NCI-H526 (cell line): ENCODE results near the gene CNDP1.

Source experiments
- DNase-seq, 2 experiments: peaks; one replicate each; lab custom pipeline; 2025; lab: John Stamatoyannopoulos, UW

CNDP1 gene

DNA sequence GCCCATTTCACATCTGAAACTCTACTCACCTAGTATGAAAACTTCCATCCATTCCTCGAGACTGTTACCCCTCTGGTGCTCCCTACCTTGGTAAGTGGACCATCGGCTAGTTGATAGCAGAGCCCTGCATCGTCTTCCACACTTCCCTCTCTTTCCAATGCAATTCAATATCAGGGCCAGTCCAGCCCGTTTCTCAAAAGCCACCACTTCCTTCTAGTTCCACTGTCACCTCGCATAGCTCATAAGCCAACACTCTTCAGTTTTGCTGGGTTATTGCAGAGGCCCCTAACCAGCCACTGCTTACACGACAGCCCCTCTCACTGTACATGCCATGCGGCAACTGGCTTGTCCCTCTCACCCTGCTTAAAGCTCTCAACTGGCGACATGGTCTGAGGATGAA is 53.1 kb downstream of the CNDP1 start:
- DNase-seq = no peak

DNA sequence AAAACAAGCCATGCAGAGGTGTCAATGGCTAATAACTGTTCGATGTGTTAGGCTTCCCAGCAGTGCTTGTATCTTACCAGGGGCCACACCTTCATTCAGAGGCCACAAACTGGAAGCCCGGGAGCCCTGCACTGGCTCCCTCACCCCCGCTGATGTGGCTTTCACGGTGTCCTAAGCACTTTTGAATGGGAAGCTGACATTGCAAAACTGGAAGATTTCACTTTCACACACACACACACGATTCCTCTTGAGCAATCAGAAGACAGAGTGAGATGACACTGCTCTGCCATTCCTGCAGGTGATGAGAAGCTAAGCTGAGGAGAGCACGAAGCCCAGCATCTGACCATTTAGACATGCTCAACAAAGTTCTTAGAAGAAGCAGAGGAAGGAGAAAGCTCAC is 54.7 kb downstream of the CNDP1 start:
- DNase-seq = no peak

DNA sequence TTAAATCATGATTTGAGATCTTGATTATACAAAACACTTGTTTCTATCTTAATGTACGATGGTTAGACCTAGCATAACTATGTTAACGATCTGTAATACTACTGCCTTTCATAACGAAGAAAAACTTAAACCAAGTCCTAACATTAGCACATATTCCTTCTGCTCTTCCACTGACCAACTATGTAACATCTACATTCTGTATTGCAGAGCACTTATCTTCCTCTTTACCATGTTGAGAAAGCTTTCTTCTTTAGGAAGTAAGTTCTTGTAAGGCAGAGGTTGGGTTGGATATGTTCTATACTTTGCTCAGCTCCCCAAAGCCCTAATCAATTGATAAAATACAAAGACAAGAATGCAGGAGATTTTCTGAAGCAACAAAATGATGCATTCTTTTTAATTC is 55.5 kb downstream of the CNDP1 start:
- no peak for DNase-seq

- no peak for DNase-seq
These were observed 56.4 kb downstream of the CNDP1 start for GRCh38 chr18:74590671-74591070.

GRCh38 chr18:74595431-74595830 is 61.1 kb downstream of the CNDP1 start:
- no peak for DNase-seq

DNA sequence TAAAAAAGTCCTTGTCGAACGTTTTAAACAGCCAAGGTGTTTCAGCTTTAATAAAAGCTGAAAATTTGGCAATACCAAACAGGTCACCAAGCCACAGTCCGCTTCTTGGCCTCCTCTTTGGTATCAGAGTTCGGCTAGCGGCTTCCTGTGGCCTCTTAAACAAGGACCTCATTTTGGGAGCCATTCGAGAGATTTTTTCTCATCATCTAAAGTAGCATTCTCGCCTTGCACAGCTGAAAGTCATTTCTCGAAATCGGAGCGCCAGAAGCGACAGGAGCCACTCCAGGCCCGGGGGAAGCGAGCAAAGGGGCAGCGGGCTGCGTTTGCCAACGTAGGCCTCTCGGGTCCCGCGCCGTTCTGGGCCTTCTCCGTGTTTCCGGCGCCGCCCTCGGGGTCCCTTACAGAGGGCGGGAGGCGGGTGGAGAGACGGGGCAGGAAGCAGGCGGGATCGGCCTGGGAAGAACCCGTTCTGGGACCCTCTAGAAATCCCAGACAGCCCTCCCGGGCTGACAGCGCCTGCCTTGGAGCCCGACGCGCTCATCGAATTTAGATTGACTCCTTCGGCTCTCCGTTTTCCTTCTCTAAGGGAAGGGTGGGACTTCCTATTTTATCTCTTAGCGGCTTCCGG is 62.8 kb downstream of the CNDP1 start:
- DNase-seq = peak; percentile 38 to 71

DNA sequence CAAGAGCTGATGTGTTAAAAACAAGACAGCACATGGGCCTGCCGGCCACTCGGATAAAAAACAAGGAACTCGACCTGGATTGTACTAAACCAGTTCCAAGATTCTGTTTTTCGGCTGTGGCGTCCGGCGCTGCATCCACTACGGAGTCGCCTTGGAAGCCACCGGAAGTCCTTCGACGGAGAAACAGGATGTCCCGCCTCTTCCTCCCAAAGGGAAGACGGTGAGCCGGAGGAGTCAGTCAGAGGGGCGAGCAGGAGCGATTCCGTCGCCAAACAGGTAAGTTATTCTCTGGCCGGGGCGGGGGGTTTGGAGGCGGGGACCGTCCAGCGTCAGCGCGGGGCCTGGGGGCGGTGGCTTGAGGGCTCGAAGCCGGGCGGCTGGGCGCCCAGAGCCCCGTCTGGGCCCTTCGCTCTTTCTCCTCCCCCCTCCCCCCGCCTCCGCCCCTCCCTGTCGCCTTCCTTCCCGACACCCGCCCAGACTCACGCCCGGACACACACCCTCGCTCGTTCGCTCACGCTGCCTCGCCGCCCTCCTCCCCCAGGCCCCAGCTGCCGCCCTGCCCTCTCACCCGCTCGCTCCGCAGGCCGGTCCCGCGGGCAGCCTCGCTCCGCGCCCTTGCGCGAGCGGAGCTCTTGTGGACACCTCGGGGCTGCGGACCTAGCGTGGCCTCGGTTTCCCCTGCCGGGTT is 63.5 kb downstream of the CNDP1 start, which contains the start of gene ZNF407:
Gene ZNF407, plus strand, starts transcription at position 209 of the 688 bp plus-strand sequence. CDS start 33,150 bp downstream, outside the sequence.
- peak; percentile 68 to 91 for DNase-seq

- peak; percentile 29 to 64 for DNase-seq
These were observed 64.2 kb downstream of the CNDP1 start for GRCh38 chr18:74598350-74599001.

DNA sequence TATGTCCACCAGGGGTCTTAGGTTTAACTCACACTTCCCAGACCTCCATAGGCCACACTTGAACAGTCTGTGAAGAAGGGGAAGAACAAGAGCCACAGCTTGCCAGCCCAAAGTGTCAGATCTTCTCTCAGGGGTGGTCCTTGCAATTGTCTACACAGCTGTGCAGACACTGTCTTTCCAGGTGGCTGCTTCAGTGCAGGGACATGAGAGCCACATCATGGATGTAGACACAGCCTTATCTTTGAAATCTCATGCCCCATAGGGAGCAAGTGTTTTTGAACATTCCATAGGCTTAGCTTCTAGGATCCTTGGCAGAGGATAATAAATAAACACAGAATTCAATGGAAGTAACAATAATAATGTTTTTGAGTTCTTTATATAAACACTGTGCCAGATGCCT is 70.1 kb downstream of the CNDP1 start:
- DNase-seq = no peak

DNA sequence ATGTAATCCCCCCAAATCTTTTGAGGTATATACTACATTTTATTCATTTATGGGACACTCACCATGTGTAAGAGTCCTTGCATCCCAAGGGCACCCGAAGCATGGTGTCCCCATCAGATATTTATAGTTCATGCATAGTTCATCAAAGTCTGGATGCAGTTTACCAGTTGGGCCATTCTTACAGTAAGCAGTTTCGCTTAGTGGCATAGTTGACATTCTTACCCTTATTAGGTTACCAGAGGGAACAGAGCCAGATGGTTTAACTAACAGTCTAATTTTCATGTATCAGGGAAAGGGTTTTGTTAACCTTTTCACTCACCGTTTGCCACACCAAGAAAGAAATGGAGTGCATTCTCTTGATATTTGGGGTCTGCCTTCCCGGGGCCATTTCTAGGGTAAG is 70.5 kb downstream of the CNDP1 start:
- DNase-seq = no peak

GRCh38 chr18:74608681-74609080 is 74.4 kb downstream of the CNDP1 start:
- DNase-seq = no peak

GRCh38 chr18:74609535-74609934 is 75.2 kb downstream of the CNDP1 start:
- no peak for DNase-seq

DNA sequence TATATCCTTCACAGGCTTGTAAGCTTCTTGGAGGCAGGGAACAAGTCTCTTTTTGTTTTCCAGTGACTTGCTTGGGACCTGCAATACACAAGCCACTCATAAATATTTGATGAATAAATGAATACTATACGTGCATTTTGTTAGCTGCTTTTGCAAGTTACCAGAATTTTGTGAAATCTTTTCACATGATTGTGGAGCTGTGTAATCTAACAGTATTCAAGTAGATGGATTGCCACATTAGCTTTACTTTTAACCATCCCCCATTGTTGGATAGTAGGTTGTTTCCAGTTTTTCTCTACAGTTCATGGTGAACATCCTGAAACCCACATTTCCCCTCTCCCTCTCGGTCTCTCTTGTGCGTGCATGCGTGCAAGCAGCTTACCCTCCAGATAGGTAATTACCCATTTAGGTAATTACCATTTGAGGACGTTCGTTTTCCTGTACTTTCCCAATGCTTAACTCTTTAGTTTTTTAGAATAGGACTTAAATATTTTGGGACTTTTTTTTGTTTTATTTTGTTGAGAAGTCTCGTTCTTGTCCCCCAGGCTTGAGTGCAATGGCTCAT is 75.8 kb downstream of the CNDP1 start:
- no peak for DNase-seq

GRCh38 chr18:74610860-74611259 is 76.6 kb downstream of the CNDP1 start:
- no peak for DNase-seq

DNA sequence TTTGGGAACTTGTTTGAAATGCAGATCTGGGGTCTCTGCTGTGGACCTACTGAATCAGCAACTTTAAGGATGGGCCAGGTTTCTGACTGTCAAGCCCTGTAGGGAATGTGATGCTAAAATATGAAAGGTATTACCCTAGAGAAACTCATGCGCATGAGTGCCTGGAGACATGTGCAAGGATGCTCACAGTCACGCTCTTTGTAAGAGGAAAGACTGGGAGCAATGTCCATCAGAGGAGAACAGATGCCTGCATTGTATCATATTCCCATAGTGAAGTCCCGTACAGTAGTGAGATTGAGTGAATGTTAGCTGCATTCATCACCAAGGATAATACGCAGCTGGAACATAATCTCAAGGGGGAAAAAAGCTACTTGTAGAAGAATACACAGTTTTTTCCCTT is 77.5 kb downstream of the CNDP1 start:
- no peak for DNase-seq

- no peak for DNase-seq
These were observed 79.1 kb downstream of the CNDP1 start for GRCh38 chr18:74613381-74613780.

- no peak for DNase-seq
These were observed 82.2 kb downstream of the CNDP1 start for GRCh38 chr18:74616494-74616893.

- no peak for DNase-seq
These were observed 83.2 kb downstream of the CNDP1 start for GRCh38 chr18:74617486-74617885.

DNA sequence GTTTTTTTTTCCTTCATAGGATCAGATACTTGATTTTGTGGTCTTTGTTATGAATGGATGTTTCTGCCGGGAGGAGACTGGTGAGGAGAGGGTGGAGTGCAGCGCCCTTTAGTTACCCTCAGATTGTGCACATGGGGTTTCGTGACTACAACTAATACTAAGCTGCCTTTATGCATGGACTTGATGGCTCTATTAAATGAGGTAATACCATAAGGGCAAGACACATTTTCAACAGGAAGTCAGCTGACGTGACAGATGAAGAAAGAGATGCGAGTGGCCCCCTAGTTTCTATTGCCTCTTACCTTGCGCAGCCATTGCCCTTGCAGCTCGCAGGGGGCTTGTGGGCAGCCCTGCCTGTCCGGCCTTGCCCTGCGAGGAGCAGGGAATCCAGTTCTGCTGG is 87.8 kb downstream of the CNDP1 start:
- DNase-seq = no peak

DNA sequence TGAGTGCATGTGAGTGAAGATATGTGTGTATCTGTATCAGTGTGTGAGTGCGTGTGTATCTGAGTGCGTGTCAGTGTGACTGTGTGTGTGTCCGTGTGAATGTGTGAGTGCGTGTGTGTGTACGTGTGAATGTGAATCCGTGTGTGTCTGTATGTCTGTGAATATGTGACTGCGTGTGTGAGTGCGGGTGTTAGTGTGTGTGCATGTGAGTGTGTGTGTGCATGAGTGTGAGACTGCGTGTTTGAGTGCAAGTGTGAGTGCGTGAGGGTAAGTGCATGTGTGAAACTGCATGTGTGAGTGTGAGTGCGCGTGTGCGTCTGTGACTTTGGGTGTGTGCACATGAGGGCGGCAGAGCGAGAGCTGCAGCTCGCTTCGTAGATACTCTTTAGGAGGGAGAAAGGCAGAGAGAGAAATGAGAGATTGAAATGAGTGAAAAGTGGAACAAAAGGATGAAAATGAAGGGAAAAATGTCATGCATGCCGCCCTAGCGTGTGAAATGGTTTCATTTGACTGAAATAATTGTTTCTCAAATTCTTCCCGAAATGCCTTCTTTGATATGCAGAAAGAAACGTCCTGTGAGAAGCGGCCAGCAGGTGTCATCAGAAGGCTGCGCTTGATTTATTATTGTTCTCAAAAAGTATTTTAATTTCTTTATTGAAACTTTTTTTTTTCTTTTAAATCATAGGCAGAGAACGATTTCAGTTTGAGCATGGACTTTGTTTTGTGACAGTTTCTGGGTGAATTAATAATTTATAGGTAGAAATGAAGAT is 88.9 kb downstream of the CNDP1 start:
- peak in 1 of 2 experiments; percentile 16 for DNase-seq

- DNase-seq = no peak
These were observed 90.2 kb downstream of the CNDP1 start for GRCh38 chr18:74624466-74624865.

GRCh38 chr18:74625157-74625556 is 90.9 kb downstream of the CNDP1 start:
- peak in 1 of 2 experiments; percentile 34 for DNase-seq
